Measurements from ENCODE around the gene CRYGN.

The CRYGN gene

GRCh38 chr7:151453326-151453791 lies 13.4 kb upstream of the CRYGN start:
- Histone ChIP-seq H3K27me3 (peaks cover 19% of the 10 kb centered on the region), H3K36me3 (no peaks in the 10 kb centered on the region), H3K4me1 (ENCODE audit: control insufficient read depth in 1 of 2, insufficient read depth in 1 of 2, low read depth in 1 of 2, low read length in 1 of 2) (peaks cover 0 to 3% of the 10 kb centered on the region in 2 experiments), H3K4me3 (ENCODE audit: low read depth in 1 of 2, low read length in 1 of 2) (no peak overlapping the region), H3K27ac (no peak overlapping the region), H3K9me3 (no peaks in the 10 kb centered on the region)
- TF ChIP-seq, protein P1, sequence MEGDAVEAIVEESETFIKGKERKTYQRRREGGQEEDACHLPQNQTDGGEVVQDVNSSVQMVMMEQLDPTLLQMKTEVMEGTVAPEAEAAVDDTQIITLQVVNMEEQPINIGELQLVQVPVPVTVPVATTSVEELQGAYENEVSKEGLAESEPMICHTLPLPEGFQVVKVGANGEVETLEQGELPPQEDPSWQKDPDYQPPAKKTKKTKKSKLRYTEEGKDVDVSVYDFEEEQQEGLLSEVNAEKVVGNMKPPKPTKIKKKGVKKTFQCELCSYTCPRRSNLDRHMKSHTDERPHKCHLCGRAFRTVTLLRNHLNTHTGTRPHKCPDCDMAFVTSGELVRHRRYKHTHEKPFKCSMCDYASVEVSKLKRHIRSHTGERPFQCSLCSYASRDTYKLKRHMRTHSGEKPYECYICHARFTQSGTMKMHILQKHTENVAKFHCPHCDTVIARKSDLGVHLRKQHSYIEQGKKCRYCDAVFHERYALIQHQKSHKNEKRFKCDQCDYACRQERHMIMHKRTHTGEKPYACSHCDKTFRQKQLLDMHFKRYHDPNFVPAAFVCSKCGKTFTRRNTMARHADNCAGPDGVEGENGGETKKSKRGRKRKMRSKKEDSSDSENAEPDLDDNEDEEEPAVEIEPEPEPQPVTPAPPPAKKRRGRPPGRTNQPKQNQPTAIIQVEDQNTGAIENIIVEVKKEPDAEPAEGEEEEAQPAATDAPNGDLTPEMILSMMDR (IDR thresholded peaks at IDR 0.05) = no peak

DNA sequence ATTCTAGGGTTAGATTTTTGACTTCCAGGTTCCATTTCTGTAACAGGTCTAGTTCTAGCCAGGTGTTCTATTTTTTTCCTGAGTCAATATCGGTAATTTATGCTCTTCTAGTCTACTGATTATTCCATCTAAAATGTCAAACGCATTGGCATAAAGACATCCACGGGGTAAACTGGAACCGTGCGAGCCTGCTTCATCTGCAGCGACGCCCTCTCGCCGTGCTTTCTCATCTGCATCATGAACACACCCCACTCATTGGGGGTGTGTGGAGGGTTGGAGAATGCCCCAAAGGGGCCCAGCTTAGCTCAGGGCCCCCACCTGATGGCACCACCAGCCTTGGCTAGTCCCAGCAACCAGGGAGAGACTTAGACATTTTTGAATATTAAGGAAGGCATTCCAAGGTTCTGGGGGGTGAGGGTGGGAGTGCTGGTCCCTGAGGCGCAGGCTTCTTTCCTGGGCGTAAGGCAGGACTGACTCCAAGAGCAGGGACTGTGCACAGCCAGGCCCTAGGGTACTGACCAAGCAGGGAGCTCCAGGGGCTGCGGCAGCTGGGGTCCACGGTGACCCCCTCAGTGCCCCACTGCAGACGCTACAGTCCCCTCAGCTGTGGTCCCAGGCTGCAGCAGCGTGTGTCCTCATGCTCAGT lies 12.9 kb upstream of the CRYGN start:
- no peak overlapping the region for H3K4me3 ChIP-seq (ENCODE audit: low read depth in 1 of 2, low read length in 1 of 2)
- H3K36me3 ChIP-seq = no peaks in the 10 kb centered on the region
- peaks cover 5 to 8% of the 10 kb centered on the region in 2 experiments for H3K4me1 ChIP-seq (ENCODE audit: control insufficient read depth in 1 of 2, insufficient read depth in 1 of 2, low read depth in 1 of 2, low read length in 1 of 2)
- TF ChIP-seq, protein P1 (IDR thresholded peaks at IDR 0.05) = no peak
- peaks cover 24% of the 10 kb centered on the region for H3K27me3 ChIP-seq
- no peaks in the 10 kb centered on the region for H3K9me3 ChIP-seq
- H3K27ac ChIP-seq = no peak overlapping the region

- Histone ChIP-seq H3K36me3 (no peaks in the 10 kb centered on the region), H3K27me3 (peaks cover 30% of the 10 kb centered on the region), H3K9me3 (no peaks in the 10 kb centered on the region), H3K4me1 (ENCODE audit: control insufficient read depth in 1 of 2, insufficient read depth in 1 of 2, low read depth in 1 of 2, low read length in 1 of 2) (peaks cover 6 to 8% of the 10 kb centered on the region in 2 experiments), H3K27ac (no peak overlapping the region), H3K4me3 (ENCODE audit: low read depth in 1 of 2, low read length in 1 of 2) (no peak overlapping the region)
- TF ChIP-seq, protein P1 (IDR thresholded peaks at IDR 0.05) = no peak
These were observed 12.0 kb upstream of the CRYGN start for GRCh38 chr7:151451626-151452571.

DNA sequence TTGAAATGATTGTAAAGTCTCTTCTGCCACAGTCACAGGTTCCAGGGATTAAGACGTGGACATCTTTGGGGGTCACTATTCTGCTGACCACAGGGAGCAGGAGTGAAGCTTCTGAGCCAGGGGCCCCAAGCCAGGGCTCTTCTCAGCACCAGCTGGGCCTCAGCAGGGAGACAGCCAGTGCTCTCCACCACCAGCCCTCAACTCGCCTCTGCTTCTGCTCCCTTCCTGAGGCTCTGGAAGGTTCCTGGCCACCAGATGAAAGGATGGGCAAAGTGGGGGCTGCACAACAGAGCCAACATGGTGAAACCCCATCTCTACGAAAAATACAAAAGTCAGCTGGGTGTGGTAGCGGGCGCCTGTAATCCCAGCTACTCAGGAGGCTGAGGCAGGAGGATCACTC lies 11.2 kb upstream of the CRYGN start:
- no peaks in the 10 kb centered on the region for H3K9me3 ChIP-seq
- TF ChIP-seq, protein P1 (IDR thresholded peaks at IDR 0.05) = no peak
- no peaks in the 10 kb centered on the region for H3K36me3 ChIP-seq
- peaks cover 6 to 8% of the 10 kb centered on the region in 2 experiments for H3K4me1 ChIP-seq (ENCODE audit: control insufficient read depth in 1 of 2, insufficient read depth in 1 of 2, low read depth in 1 of 2, low read length in 1 of 2)
- H3K27ac ChIP-seq = no peak overlapping the region
- H3K4me3 ChIP-seq (ENCODE audit: low read depth in 1 of 2, low read length in 1 of 2) = no peak overlapping the region
- H3K27me3 ChIP-seq = peaks cover 30% of the 10 kb centered on the region

DNA sequence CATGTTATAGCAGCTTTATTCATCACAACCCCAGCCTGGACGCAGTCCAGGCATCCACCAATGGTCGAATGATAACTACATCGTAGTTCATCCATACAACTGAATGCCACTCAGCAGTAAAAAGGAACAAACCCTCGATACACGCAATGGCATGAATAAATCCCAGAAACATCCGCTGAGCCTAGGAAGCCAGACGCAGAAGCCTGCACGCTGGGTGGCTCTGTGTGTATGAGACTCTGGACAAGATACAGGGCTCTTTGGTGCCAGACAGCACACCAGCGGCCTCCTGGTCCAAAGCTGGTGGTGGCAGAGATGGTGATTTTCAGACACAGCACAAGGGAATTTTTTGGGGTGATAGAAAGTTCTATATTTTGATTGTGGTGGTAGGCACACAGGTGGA lies 10.0 kb upstream of the CRYGN start:
- H3K4me3 ChIP-seq (ENCODE audit: low read depth in 1 of 2, low read length in 1 of 2) = no peak overlapping the region
- TF ChIP-seq, protein P1 (IDR thresholded peaks at IDR 0.05) = no peak
- peaks cover 6 to 8% of the 10 kb centered on the region in 2 experiments for H3K4me1 ChIP-seq (ENCODE audit: control insufficient read depth in 1 of 2, insufficient read depth in 1 of 2, low read depth in 1 of 2, low read length in 1 of 2)
- H3K27me3 ChIP-seq = peaks cover 38% of the 10 kb centered on the region
- no peak overlapping the region for H3K27ac ChIP-seq
- no peaks in the 10 kb centered on the region for H3K36me3 ChIP-seq
- no peaks in the 10 kb centered on the region for H3K9me3 ChIP-seq
